ENCODE data around the gene COL6A2. TPM values are rescaled to one million over a fixed set of nuclear protein-coding genes. Genes with fewer than 3 reads are reported as not detected.
"Not testable (repeated sequence)": the region's sequence is repeated elsewhere in the genome, so short reads cannot be mapped to it uniquely, and the experiment has no call there.

COL6A2 gene
- total RNA-seq (2014; rRNA removed; shearing (Covaris generic)): 163 and 221 TPM in 2 replicates

GRCh38 chr21:46097336-46098293 is at the start of gene COL6A2:
COL6A2 (plus strand) TSS chr21:46098112.
- DNase-seq (ENCODE audit: low spot score): peak; percentile 31

- peak; percentile 86 for DNase-seq (ENCODE audit: low spot score)
Observed at GRCh38 chr21:46048926-46049889, 48.7 kb upstream of the COL6A2 start.

- no peak for DNase-seq (ENCODE audit: low spot score)
Observed at GRCh38 chr21:46049890-46050667, 47.8 kb upstream of the COL6A2 start.

GRCh38 chr21:46050668-46051378 is 47.1 kb upstream of the COL6A2 start:
- DNase-seq (ENCODE audit: low spot score): no peak

GRCh38 chr21:46051379-46051770 is 46.5 kb upstream of the COL6A2 start:
- no peak for DNase-seq (ENCODE audit: low spot score)

- no peak for DNase-seq (ENCODE audit: low spot score)
Observed at GRCh38 chr21:46051821-46052675, 45.9 kb upstream of the COL6A2 start.

- DNase-seq (ENCODE audit: low spot score): peak; percentile 84
Observed at GRCh38 chr21:46052703-46053651, 44.9 kb upstream of the COL6A2 start.

- no peak for DNase-seq (ENCODE audit: low spot score)
Observed at GRCh38 chr21:46054031-46054430, 43.9 kb upstream of the COL6A2 start.

GRCh38 chr21:46054451-46054881 is 43.4 kb upstream of the COL6A2 start:
- DNase-seq (ENCODE audit: low spot score): no peak

GRCh38 chr21:46055863-46056281 is 42.0 kb upstream of the COL6A2 start:
- DNase-seq (ENCODE audit: low spot score): no peak

GRCh38 chr21:46056450-46056903 is 41.4 kb upstream of the COL6A2 start:
- no peak for DNase-seq (ENCODE audit: low spot score)

- no peak for DNase-seq (ENCODE audit: low spot score)
Observed at GRCh38 chr21:46057111-46057709, 40.7 kb upstream of the COL6A2 start.

GRCh38 chr21:46057710-46058241 is 40.1 kb upstream of the COL6A2 start:
- DNase-seq (ENCODE audit: low spot score): no peak

GRCh38 chr21:46058431-46059145 is 39.3 kb upstream of the COL6A2 start:
- DNase-seq (ENCODE audit: low spot score): no peak

GRCh38 chr21:46059195-46059594 is 38.7 kb upstream of the COL6A2 start:
- no peak for DNase-seq (ENCODE audit: low spot score)

GRCh38 chr21:46059711-46060455 is 38.0 kb upstream of the COL6A2 start:
- DNase-seq (ENCODE audit: low spot score): not testable (repeated sequence)

Data from A172 (cell line).